Measurements from ENCODE around the gene HACD4. TPM values are rescaled to one million over a fixed set of nuclear protein-coding genes. Genes with fewer than 3 reads are reported as not detected.

Gene HACD4
- total and polyA plus RNA-seq, 2 of the 13 experiments (the other 11 are each of a cell fraction or from before 2014, with no cell fraction given): not detected

DNA sequence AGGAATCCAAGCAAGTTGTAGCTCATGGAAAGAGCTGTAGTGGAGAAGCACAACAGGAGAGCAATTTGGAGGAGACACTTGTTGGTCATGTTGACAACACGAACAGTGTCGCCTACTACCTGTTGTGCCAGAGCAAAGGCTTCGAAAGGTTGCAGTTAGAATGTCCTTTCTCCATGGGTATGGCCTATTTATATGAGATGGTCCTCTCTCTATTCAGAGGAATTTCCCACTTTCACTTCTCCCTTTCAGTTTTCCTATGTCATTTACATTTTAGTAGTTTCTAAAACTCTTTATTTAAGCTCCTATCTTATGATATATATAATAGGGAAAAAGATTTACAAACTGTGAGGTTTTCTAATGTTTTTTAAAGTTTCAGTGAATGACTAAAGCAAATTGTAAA lies 46.3 kb upstream of the HACD4 start, which contains the start of gene IFNB1:
Gene IFNB1, minus strand, starts transcription at position 162 of the 400 bp plus-strand sequence. Its CDS starts 73 bp downstream, at position 89.
- Histone ChIP-seq H3K9ac (ENCODE audit: insufficient read depth, low read depth, low read length) (no peak within 1 kb of the TSS), H3K79me2 (ENCODE audit: insufficient read depth, low read length) (no peaks in the 10 kb centered on the region), H3K36me3 (replicated peaks in 1 of 2; ENCODE audit: control insufficient read depth in 1 of 2, insufficient read depth in 2 of 2, low read length in 2 of 2) (no peaks in the 10 kb centered on the region), H2AFZ (ENCODE audit: low read length) (no peak within 1 kb of the TSS), H4K20me1 (ENCODE audit: insufficient read depth, low read length) (no peaks in the 10 kb centered on the region), H3K4me1 (ENCODE audit: insufficient read depth, low read length) (no peaks in the 10 kb centered on the region), H3K4me3 (replicated peaks in 1 of 3; ENCODE audit: insufficient read depth in 1 of 3, low read depth in 2 of 3, low read length in 3 of 3) (no peak within 1 kb of the TSS), H3K27ac (ENCODE audit: extremely low read length, insufficient read depth, low read length) (no peak within 1 kb of the TSS), H3K9me3 (ENCODE audit: low read length) (no peaks in the 10 kb centered on the region), H3K27me3 (ENCODE audit: control insufficient read depth in 1 of 2, insufficient read depth in 2 of 2, low read length in 2 of 2) (no peaks in the 10 kb centered on the region; a peak in 1 of 5 replicates), H3K4me2 (ENCODE audit: low read depth, low read length) (no peak within 1 kb of the TSS)
- DNase-seq (ENCODE audit: low spot score): no peak
- ChIA-PET POLR2A (no interaction called here), CTCF (ENCODE audit: low intra/inter-chr PET ratio, low total read pairs) (no interaction called here)
- BruUV-seq (replicated peaks): no TSS peak
- WGBS (ENCODE audit: low lambda C conversion rate): 5% methylated on average over 3 of the region's 3 CpGs
- no peak for ATAC-seq
- in situ Hi-C loops (cut with HindIII; ENCODE audit: extremely low pct_ligation_motif_present, low pct_unique_long_range_greater_than_20kb): no loop called here
- no peak for FAIRE-seq
- intact Hi-C loops (cut with micrococcal nuclease; ENCODE audit: unreplicated experiment): no loop called here
- TF ChIP-seq PAWR (CRISPR knock-in tag; IDR thresholded peaks at IDR 0.05; ENCODE audit: borderline replicate concordance) (no peak), ZNF33B (CRISPR knock-in tag; IDR thresholded peaks at IDR 0.05) (no peak), MAFK (conservative IDR thresholded peaks at IDR 0.05 in 1 of 2, IDR thresholded peaks at IDR 0.05 in 1 of 2; ENCODE audit: low read length in 2 of 2) (no peak), MTA1 (CRISPR knock-in tag; IDR thresholded peaks at IDR 0.05; ENCODE audit: borderline replicate concordance) (no peak), HNRNPH1 (optimal IDR thresholded peaks at IDR 0.05; ENCODE audit: low read depth, low read length) (no peak), EP300 (IDR thresholded peaks at IDR 0.05; ENCODE audit: low read depth in 2 of 2, low read length in 2 of 2) (no peak), EP300 (CRISPR knock-in tag; IDR thresholded peaks at IDR 0.05; ENCODE audit: borderline replicate concordance) (no peak), ZSCAN12 (CRISPR knock-in tag; IDR thresholded peaks at IDR 0.05) (no peak), RAD21 (CRISPR knock-in tag; IDR thresholded peaks at IDR 0.05) (no peak), ZSCAN30 (CRISPR knock-in tag; IDR thresholded peaks at IDR 0.05) (no peak), ZSCAN20 (CRISPR knock-in tag; IDR thresholded peaks at IDR 0.05; ENCODE audit: borderline replicate concordance) (no peak), GZF1 (CRISPR knock-in tag; IDR thresholded peaks at IDR 0.05) (no peak), SSRP1 (CRISPR knock-in tag; IDR thresholded peaks at IDR 0.05) (no peak), MLLT10 (CRISPR knock-in tag; IDR thresholded peaks at IDR 0.05) (no peak), ELF1 (CRISPR knock-in tag; IDR thresholded peaks at IDR 0.05) (no peak), U2AF1 (optimal IDR thresholded peaks at IDR 0.05; ENCODE audit: low read depth, low read length) (no peak), MEIS2 (CRISPR knock-in tag; IDR thresholded peaks at IDR 0.05) (no peak), ZNF263 (CRISPR knock-in tag; IDR thresholded peaks at IDR 0.05) (no peak), TOE1 (CRISPR knock-in tag; IDR thresholded peaks at IDR 0.05) (no peak)
- TF ChIP-seq, protein P1, sequence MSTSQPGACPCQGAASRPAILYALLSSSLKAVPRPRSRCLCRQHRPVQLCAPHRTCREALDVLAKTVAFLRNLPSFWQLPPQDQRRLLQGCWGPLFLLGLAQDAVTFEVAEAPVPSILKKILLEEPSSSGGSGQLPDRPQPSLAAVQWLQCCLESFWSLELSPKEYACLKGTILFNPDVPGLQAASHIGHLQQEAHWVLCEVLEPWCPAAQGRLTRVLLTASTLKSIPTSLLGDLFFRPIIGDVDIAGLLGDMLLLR (CRISPR knock-in tag; IDR thresholded peaks at IDR 0.05): no peak
- TF ChIP-seq, protein P2, sequence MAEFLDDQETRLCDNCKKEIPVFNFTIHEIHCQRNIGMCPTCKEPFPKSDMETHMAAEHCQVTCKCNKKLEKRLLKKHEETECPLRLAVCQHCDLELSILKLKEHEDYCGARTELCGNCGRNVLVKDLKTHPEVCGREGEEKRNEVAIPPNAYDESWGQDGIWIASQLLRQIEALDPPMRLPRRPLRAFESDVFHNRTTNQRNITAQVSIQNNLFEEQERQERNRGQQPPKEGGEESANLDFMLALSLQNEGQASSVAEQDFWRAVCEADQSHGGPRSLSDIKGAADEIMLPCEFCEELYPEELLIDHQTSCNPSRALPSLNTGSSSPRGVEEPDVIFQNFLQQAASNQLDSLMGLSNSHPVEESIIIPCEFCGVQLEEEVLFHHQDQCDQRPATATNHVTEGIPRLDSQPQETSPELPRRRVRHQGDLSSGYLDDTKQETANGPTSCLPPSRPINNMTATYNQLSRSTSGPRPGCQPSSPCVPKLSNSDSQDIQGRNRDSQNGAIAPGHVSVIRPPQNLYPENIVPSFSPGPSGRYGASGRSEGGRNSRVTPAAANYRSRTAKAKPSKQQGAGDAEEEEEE (CRISPR knock-in tag; IDR thresholded peaks at IDR 0.05; ENCODE audit: borderline replicate concordance): no peak
